Activated CD4-positive, alpha-beta T cell treated with anti-CD3 and anti-CD28 coated beads for 36 hours (primary cell): ENCODE results near the gene PDIA4. TPM values are rescaled to one million over a fixed set of nuclear protein-coding genes. Genes with fewer than 3 reads are reported as not detected.
A peak's percentile ranks its signal among the peaks of the same experiment; 100 is the strongest.

Source experiments
- ATAC-seq: fragments of 200-7000 bp; cut with Tn5 transposase; one replicate; pipeline ENCODE4 v1.10.0; 2021; ENCODE audit warnings: mild to moderate bottlenecking, moderate library complexity
- CTCF ChIA-PET: fragments of 350-600 bp; sonication (Branson Sonifier 250); formaldehyde crosslinking; loops from one replicate; lab custom pipeline; 2021; ENCODE audit warnings: antibody characterized with exemption; lab: Charles Lee
- POLR2A ChIA-PET: fragments of 350-600 bp; sonication (Branson Sonifier 250); formaldehyde crosslinking; loops from one replicate; lab custom pipeline; 2021; ENCODE audit warnings: antibody characterized with exemption, inconsistent platforms; lab: Charles Lee
- DNase-seq: peaks from one replicate; pipeline ENCODE4 v3.0.0-alpha.2; 2020
- H3K27ac Mint-ChIP-seq: one replicate; pipeline ENCODE4 v1.8.0; 2021; ENCODE audit warnings: mixed read lengths
- H3K27me3 Mint-ChIP-seq: one replicate; pipeline ENCODE4 v1.8.0; 2021; ENCODE audit warnings: mixed read lengths
- H3K36me3 Mint-ChIP-seq: one replicate; pipeline ENCODE4 v1.8.0; 2021; ENCODE audit warnings: low read depth, mixed read lengths
- H3K4me1 Mint-ChIP-seq: one replicate; pipeline ENCODE4 v1.8.0; 2021; ENCODE audit warnings: mixed read lengths
- H3K4me3 Mint-ChIP-seq: one replicate; pipeline ENCODE4 v1.8.0; 2021; ENCODE audit warnings: mild to moderate bottlenecking, moderate library complexity, mixed read lengths
- H3K9me3 Mint-ChIP-seq: one replicate; pipeline ENCODE4 v1.8.0; 2021; ENCODE audit warnings: low read depth, mixed read lengths
- intact Hi-C, 2 experiments: fragments of 100-400 bp; cut with DNase I in 1 of 2; cut with micrococcal nuclease in 1 of 2; formaldehyde crosslinking; loops; one replicate each; pipeline versions ENCODE4 v1.14.2 to v1.15.1; 2022 to 2024; cut with DNase I, micrococcal nuclease
- total RNA-seq, 2 experiments: library from RNA; stranded (reverse); gene quantifications; one replicate each; pipeline ENCODE4 v1.2.3, GENCODE V29; 2021

PDIA4 gene, protein sequence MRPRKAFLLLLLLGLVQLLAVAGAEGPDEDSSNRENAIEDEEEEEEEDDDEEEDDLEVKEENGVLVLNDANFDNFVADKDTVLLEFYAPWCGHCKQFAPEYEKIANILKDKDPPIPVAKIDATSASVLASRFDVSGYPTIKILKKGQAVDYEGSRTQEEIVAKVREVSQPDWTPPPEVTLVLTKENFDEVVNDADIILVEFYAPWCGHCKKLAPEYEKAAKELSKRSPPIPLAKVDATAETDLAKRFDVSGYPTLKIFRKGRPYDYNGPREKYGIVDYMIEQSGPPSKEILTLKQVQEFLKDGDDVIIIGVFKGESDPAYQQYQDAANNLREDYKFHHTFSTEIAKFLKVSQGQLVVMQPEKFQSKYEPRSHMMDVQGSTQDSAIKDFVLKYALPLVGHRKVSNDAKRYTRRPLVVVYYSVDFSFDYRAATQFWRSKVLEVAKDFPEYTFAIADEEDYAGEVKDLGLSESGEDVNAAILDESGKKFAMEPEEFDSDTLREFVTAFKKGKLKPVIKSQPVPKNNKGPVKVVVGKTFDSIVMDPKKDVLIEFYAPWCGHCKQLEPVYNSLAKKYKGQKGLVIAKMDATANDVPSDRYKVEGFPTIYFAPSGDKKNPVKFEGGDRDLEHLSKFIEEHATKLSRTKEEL
- 10 to 100 TPM; 88.3 to 90.1 TPM for total RNA-seq

DNA sequence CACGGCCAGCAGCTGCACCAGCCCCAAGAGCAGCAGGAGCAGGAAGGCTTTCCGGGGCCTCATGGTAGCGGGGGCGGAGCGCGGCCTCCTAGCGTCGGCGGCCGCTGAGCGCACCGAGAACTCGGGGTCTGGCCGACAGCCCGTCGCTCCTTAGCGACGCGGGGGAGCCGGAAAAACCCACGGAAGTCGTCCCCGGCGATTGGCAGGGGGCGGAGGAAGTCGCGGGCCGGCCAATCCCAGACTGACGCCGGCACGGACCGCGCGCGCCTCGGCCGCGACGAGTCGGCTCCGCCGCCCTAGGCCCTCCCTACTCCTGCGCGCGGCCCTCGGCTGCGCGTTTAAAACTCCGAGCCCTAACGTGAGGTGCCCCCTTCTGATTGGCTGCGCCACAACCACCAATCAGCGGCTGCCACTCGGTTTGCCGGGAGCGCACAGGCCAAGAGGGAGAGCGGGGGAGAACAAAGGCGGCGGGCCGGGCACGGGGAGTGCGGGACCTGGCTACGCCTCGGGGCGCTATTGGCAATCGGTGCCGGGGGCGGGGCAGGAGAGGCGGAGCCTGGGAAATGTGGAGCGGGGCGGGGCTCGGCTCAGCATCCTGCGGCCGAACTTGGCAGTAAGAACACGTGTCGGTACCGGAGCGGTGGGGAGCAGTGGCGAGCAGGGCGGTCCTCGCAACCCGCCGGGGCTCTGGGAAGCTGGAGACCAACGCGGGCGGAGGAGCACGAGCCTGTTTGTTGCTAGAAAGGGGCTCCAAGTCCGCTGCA is at the start of gene PDIA4:
TSS of gene PDIA4 (minus strand) at position 160 of the 764 bp plus-strand sequence. CDS start at position 63, 97 bp downstream.
- Mint-ChIP-seq H3K4me3 (peak within 1 kb of the TSS; percentile 99), H3K27me3 (no peaks in the 10 kb centered on the region), H3K27ac (peak within 1 kb of the TSS; percentile 94), H3K4me1 (peaks cover 32% of the 10 kb centered on the region), H3K36me3 (peaks cover 23% of the 10 kb centered on the region), H3K9me3 (no peaks in the 10 kb centered on the region)
- ChIA-PET POLR2A (interaction anchor here (0.6 to 1.2 kb wide), 2 partner anchors 330 to 464 kb away, joined by 4 to 6 read pairs; partner anchors contain the start of gene CUL1), CTCF (interaction anchor here (0.6 to 2.7 kb wide), 4 partner anchors 23 to 178 kb away, joined by 3 to 11 read pairs (median 4); partner anchors contain the start of gene ZNF786)
- intact Hi-C loops: loop anchor here (1.0 to 5.0 kb wide), 18 partner anchors 37 to 742 kb away; partner anchors contain the start of genes ZNF398 (in 2 of the 2), ZNF425 (in 2 of the 2), ZNF786 (in 2 of the 2) and CUL1 (in 1 of the 2)
- peak; percentile 92 for ATAC-seq
- DNase-seq: peak; percentile 100

DNA sequence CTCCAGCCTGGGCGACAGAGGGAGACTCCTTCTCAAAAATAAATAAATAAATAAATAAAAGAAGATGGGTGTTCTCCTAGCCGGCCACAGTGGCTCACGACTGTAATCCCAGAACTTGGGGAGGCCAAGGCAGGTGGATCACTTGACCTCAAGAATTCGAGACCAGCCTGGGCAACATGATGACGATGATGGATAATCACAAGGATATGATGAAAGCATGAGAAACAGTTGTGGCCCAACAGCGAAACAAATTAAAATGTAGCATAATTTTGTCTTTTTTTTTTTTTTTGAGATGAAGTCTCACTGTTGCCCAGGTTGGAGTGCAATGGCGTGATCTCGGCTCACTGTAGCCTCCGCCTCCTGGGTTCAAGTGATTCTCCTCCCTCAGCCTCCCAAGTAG is 49.3 kb upstream of the PDIA4 start:
- no peak overlapping the region for H3K27ac Mint-ChIP-seq

DNA sequence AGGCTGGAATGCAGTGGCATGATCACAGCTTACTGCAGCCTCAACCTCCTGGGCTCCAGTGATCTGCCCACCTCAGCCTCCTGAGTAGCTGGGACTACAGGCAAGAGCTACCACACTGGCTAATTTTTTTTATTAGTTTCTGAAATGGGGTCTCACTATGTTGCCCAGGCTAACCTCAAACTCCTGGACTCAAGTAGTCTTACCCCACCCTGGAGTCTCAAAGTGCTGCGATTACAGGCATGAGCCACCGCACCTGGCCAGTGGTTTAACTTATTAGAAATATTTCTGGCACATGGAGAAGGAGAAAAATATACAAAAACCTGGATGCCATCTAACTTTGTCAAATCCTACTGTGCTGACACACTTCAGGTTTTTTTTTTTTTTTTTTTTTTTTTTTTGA is 47.0 kb upstream of the PDIA4 start:
- intact Hi-C loops: no loop called here
- CTCF ChIA-PET: interaction anchor here (1.6 kb wide), 1 partner anchor 10 kb away, joined by 14 read pairs; no protein-coding TSS in a partner anchor

More for the DNA sequence above, 49.3 kb upstream of the PDIA4 start:
- no peak for ATAC-seq
- Mint-ChIP-seq H3K9me3 (no peaks in the 10 kb centered on the region), H3K4me1 (peaks cover 11% of the 10 kb centered on the region), H3K4me3 (no peak overlapping the region), H3K27me3 (no peaks in the 10 kb centered on the region), H3K36me3 (peaks cover 27% of the 10 kb centered on the region)
- ChIA-PET CTCF (interaction anchor here (1.6 kb wide), 1 partner anchor 12 kb away, joined by 4 read pairs; no protein-coding TSS in a partner anchor), POLR2A (no interaction called here)
- no peak for DNase-seq
- intact Hi-C loops: no loop called here

GRCh38 chr7:149074116-149074885 is 46.0 kb upstream of the PDIA4 start:
- H3K36me3 Mint-ChIP-seq: peaks cover 35% of the 10 kb centered on the region
- no peaks in the 10 kb centered on the region for H3K27me3 Mint-ChIP-seq
- ATAC-seq: no peak
- ChIA-PET POLR2A (no interaction called here), CTCF (interaction anchor here (1.6 kb wide), 1 partner anchor 9 kb away, joined by 14 read pairs; no protein-coding TSS in a partner anchor)
- intact Hi-C loops: no loop called here
- no peaks in the 10 kb centered on the region for H3K9me3 Mint-ChIP-seq
- peaks cover 9% of the 10 kb centered on the region for H3K4me1 Mint-ChIP-seq
- H3K27ac Mint-ChIP-seq: peak overlapping the region; percentile 67
- no peak overlapping the region for H3K4me3 Mint-ChIP-seq
- no peak for DNase-seq

More for the DNA sequence above, 47.0 kb upstream of the PDIA4 start:
- no peaks in the 10 kb centered on the region for H3K27me3 Mint-ChIP-seq
- peaks cover 9% of the 10 kb centered on the region for H3K4me1 Mint-ChIP-seq
- H3K27ac Mint-ChIP-seq: no peak overlapping the region
- POLR2A ChIA-PET: no interaction called here
- peaks cover 35% of the 10 kb centered on the region for H3K36me3 Mint-ChIP-seq
- no peak overlapping the region for H3K4me3 Mint-ChIP-seq
- DNase-seq (no peak), ATAC-seq (no peak)
- H3K9me3 Mint-ChIP-seq: no peaks in the 10 kb centered on the region

DNA sequence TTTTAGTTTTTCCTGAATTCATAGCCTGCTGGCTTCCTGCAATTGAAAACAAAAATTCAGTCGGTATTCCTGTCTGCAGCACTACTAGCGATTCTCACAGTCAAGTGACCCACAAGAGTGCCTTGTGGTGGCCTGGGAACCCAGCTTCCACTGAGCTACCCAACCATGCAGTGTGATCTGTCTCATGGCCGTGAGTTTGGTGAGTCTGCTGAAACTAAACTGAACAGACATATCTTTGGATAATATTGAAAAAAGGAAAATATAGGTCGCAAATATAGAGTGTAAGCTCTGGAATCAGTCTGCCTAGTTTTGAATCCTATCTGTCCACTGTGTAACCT is 44.1 kb upstream of the PDIA4 start:
- H3K27me3 Mint-ChIP-seq: no peaks in the 10 kb centered on the region
- intact Hi-C loops: loop anchor here in 1 of 2 experiments (1.0 kb wide), 1 partner anchor 18 kb away; the partner anchor contains the start of gene ZNF786
- H3K36me3 Mint-ChIP-seq: peaks cover 37% of the 10 kb centered on the region
- H3K4me3 Mint-ChIP-seq: peak overlapping the region; percentile 46
- CTCF ChIA-PET: interaction anchor here (0.7 to 2.4 kb wide), 9 partner anchors 11 to 86 kb away, joined by 3 to 7 read pairs (median 3); partner anchors contain the start of gene ZNF425
- H3K9me3 Mint-ChIP-seq: no peaks in the 10 kb centered on the region
- peak overlapping the region; percentile 67 for H3K27ac Mint-ChIP-seq
- H3K4me1 Mint-ChIP-seq: peaks cover 9% of the 10 kb centered on the region
- DNase-seq: no peak
- POLR2A ChIA-PET: no interaction called here
- no peak for ATAC-seq

GRCh38 chr7:149071641-149072437 is 43.5 kb upstream of the PDIA4 start:
- POLR2A ChIA-PET: no interaction called here
- ATAC-seq (peak; percentile 84), DNase-seq (peak; percentile 70)
- CTCF ChIA-PET: interaction anchor here (0.7 to 2.4 kb wide), 8 partner anchors 12 to 86 kb away, joined by 3 to 7 read pairs (median 3); no protein-coding TSS in a partner anchor
- peaks cover 32% of the 10 kb centered on the region for H3K36me3 Mint-ChIP-seq
- H3K9me3 Mint-ChIP-seq: no peaks in the 10 kb centered on the region
- H3K27ac Mint-ChIP-seq: peak overlapping the region; percentile 63
- peak overlapping the region; percentile 46 for H3K4me3 Mint-ChIP-seq
- no peaks in the 10 kb centered on the region for H3K27me3 Mint-ChIP-seq
- peaks cover 9% of the 10 kb centered on the region for H3K4me1 Mint-ChIP-seq
- intact Hi-C loops: loop anchor here in 1 of 2 experiments (1.0 kb wide), 1 partner anchor 18 kb away; the partner anchor contains the start of gene ZNF786

DNA sequence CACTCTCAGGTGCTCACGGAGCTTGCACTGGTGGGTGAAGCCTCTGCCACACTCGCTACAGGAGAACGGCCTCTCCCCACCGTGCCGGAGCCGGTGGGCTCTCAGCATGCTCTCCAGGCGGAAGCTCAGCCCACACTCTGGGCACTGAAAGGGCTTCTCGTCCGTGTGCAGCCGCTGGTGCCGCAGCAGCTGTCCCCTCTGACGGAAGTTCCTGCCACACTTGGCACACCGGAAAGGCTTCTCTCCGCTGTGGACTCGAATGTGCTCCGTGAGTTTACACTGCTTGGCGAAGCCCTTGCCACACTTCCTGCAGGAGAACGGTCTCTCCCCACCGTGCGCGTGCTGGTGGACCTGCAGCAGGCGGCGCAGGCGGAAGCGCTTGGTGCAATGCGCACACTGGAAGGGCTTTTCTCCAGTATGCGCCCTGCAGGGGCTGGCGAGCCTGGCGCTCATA is 42.9 kb upstream of the PDIA4 start:
- ATAC-seq (no peak), DNase-seq (no peak)
- Mint-ChIP-seq H3K4me1 (peaks cover 6% of the 10 kb centered on the region), H3K27me3 (no peaks in the 10 kb centered on the region), H3K27ac (no peak overlapping the region), H3K9me3 (no peaks in the 10 kb centered on the region), H3K4me3 (no peak overlapping the region), H3K36me3 (peaks cover 30% of the 10 kb centered on the region)
- ChIA-PET CTCF (interaction anchor here (0.7 to 2.4 kb wide), 4 partner anchors 22 to 85 kb away, joined by 3 to 7 read pairs (median 4); no protein-coding TSS in a partner anchor), POLR2A (no interaction called here)
- intact Hi-C loops: no loop called here

DNA sequence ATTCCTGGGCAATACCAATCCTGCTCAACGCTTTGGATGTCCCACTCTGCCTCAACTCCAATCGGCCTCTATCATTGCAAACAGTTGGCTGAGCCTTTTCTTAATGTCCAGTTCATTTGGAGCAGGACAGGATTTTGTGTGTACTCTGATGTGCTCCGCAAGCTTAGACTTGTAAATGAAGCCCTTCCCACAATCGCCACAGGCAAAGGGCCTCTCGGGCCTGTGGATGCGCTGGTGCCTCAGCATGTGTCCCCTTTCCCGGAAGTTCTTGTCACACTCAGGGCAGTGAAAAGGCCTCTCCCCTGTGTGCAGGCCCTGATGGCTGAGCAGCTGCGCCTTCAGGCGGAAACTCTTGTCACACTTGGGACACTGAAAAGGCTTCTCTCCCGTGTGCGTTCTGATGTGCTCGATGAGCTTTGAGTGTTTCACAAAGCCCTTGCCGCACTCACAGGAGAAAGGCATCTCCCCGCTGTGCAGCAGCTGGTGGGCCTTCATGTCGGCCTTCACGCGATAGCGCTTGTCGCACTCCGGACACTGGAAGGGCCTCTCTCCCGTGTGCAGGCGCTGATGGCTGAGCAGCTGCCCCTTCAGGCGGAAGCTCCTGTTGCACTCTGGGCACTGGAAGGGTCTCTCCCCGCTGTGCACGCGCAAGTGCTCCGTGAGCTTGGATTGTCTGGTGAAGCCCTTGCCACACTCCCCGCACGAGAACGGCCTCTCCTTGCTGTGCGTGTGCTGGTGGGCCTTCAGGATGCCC is 42.2 kb upstream of the PDIA4 start:
- no peak overlapping the region for H3K27ac Mint-ChIP-seq
- H3K4me3 Mint-ChIP-seq: no peak overlapping the region
- peaks cover 30% of the 10 kb centered on the region for H3K36me3 Mint-ChIP-seq
- H3K4me1 Mint-ChIP-seq: peaks cover 8% of the 10 kb centered on the region
- ATAC-seq (no peak), DNase-seq (no peak)
- H3K9me3 Mint-ChIP-seq: no peaks in the 10 kb centered on the region
- no peaks in the 10 kb centered on the region for H3K27me3 Mint-ChIP-seq
- ChIA-PET CTCF (interaction anchor here (2.9 kb wide), 1 partner anchor 65 kb away, joined by 10 read pairs; no protein-coding TSS in a partner anchor), POLR2A (no interaction called here)
- intact Hi-C loops: no loop called here

DNA sequence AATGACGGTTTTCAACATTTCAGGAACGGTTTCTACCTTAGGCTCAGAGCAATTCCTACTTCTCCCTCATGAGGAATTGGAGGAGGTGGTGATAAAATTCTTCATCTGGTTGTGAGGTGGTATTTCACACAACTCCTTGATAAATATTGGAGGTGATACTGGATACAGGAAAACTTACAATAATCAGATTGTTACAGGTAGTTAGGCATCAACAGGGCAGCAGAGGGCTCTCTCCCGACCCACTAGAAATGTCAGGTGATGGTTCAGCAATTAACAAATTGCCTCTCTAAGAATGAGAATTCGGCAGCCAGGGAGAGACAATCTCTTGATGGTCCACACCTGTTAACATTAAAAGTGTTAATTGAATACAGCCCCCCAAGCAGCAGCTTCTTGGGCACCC is 39.6 kb upstream of the PDIA4 start:
- Mint-ChIP-seq H3K9me3 (no peaks in the 10 kb centered on the region), H3K4me3 (no peak overlapping the region), H3K36me3 (peaks cover 19% of the 10 kb centered on the region), H3K27me3 (no peaks in the 10 kb centered on the region), H3K27ac (no peak overlapping the region), H3K4me1 (peaks cover 8% of the 10 kb centered on the region)
- ATAC-seq: no peak
- ChIA-PET POLR2A (no interaction called here), CTCF (interaction anchor here (0.6 to 2.9 kb wide), 3 partner anchors 62 to 127 kb away, joined by 3 to 10 read pairs (median 3); partner anchors contain the start of gene ZNF282)
- DNase-seq: peak; percentile 33
- intact Hi-C loops: loop anchor here (2.0 to 10.0 kb wide), 3 partner anchors 59 to 803 kb away; partner anchors contain the start of gene ZNF425 (in 1 of the 2)
